RPMI8226 (cell line): ENCODE results near the gene DTNA.

ENCODE experiments used
- DNase-seq: peaks from one replicate; pipeline ENCODE4 v3.0.0-alpha.2; 2015

The DTNA gene

DNA sequence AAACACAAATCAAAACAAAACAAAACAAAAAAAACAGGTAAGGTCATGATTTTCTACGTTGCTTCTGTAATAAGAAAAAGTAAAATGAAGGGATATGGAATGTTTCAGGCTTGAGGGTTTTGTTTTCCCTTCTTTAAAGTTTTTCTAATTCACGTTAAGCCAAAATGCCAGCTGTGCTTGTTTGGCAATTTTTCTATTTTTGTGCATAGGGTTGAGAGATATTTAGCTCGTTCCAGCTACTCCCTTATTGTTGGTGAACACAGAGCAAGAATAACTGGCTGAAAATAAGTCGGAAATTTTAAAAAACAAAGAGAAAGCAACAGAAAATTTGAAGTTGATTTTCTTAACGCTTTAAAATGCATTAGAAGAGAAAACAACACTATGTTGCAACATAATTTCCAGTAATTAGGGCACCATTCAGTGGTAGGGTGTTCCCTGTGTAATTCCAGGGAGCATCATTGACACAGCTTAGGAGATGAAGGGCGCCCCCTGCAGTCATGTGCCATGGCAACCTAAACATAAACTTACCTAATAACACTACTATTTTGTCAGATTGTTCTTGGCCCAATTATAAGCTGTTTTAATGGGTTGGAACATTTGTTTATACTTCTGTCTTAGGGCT is 99.5 kb downstream of the DTNA start:
- no peak for DNase-seq

DNA sequence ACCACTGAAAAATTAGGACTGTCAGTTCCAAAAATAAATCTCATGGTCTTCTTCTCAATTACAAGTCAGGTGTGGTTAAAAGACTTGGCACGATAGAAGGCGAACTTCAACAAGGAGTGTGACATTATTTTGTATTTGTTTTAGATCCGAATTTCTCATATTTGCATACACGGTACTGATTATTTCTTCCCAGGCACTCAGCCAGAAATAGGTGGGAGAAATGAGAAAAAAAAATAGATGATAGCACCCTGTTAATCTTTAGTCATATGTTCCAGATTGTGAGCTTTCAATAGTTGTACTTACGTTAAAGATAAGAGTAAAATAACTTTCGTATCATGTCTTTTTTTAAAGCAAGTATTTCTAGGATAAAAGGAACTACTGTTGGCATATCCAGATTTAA is 106.1 kb downstream of the DTNA start:
- no peak for DNase-seq

DNA sequence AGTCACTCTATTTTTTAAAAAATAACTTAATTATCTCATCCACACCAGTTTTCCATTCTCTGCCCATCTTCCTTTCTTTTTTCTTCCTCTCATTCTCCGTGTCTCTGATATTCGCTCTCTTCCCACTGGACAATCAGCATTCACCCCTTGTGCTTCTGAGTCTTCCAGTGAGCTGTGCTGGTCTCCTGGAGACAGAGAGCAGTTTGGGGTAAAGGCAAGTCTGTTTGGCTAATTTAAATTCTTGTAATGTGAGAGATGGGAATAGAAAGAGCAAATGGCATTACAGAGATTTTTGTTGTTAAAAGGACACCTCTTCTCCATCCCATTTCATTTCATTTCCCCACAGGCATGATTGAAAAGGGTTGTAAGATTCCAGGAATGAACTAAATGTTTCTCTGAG is 107.5 kb downstream of the DTNA start:
- no peak for DNase-seq

DNA sequence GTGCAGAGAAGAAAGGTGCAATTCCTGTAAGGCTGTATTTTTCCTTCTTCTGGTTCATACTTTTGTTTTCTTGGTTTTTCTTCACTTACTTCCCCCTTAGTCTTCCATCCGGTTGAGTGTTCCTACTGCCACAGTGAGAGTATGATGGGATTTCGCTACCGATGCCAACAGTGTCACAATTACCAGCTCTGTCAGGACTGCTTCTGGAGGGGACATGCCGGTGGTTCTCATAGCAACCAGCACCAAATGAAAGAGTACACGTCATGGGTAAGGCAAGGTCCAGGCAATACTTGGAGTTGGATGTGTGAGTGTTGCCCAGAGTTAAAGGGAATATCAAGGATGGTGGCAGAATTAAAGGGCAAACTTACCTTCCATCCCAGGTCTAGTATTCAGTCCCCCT is 108.0 kb downstream of the DTNA start:
- no peak for DNase-seq

DNA sequence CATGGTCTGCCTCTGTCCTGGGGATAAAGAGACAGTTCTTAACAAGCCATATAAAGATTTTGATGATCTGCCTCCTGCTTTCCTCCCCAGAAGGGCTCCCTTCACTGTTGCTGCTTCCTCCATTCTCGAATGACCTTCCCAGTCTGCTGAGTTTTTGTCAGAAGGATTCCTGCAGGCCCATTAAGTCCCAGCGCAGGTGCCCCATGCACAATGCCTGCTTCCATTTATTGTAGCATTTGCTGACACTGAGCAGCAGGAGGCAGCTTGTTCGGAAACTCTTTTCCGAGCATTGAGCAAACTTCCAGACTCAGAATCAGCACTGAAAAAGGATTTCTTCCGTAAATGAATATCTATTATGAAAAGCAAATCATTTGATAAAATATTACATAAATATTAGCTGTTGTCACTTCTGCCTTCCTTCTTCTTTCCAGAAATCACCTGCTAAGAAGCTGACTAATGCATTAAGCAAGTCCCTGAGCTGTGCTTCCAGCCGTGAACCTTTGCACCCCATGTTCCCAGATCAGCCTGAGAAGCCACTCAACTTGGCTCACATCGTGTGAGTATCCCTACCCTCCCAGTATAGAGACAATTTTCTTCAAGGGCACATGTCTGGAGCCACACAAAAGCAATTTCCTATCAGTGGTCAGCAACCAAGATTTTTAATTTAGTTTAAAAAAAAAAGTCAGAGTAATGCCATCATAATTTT is 110.4 kb downstream of the DTNA start:
- no peak for DNase-seq

DNA sequence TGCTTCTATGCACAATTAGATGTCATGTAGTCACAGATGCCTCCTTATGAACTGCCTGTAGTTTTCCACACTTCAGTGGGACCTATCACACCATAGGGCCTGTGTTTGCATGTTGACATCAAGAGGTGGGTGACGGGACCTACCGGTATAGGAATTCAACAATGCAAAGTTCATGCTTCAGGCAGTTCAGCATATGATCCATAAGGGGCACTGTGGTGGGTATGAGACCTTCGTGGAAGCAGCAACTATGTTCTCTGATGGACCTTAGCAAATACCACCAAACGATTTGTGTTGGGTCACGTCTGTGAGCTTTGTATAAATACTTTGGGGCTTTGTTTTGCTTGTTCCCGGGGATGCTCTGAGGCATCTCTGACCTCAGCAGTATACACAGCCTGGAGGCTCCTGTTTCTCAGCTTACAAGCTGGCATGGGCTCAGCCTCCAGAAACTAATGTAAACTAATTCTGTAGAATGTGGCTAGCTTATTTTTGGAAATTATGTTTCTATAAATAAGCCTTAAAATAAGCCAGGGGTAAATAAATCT is 111.6 kb downstream of the DTNA start:
- DNase-seq = no peak

DNA sequence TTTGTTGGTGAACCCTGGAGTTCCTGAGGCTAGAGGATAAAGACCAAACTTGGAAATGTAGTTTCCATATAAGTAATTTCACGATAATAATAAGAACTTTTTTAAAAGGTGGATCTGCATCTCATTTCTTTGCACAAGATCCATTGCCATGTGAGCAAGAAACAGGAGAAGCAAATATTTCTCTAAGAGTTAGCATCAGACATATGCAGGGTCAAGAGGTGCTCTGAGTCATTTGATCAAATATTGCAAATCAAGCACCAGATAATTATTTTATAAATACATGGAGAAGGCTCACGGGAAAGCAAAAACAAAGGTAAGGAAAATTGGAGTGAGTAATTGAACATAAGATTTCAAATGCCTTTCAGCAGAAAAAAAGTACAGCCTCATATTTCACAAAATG is 118.0 kb downstream of the DTNA start:
- DNase-seq = no peak

DNA sequence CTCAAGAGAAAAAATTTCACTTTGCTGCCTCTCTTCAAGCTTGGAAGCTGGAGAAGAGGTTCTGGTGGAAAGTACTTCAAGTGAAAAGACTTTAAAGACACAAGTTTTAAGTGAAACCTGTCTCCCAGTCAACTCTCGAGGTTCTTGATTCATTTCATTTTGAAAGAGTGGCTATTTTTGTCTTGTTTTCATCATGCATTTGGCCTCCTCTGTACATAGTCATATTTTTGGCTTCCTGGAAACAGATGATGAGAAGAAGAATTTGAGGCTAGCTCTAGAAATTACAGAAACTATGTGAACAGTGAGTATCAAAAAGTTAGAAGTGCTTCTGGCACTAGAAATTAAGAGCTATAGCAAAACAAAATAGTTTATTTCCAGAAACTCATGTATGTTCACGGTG is 124.8 kb downstream of the DTNA start:
- no peak for DNase-seq

DNA sequence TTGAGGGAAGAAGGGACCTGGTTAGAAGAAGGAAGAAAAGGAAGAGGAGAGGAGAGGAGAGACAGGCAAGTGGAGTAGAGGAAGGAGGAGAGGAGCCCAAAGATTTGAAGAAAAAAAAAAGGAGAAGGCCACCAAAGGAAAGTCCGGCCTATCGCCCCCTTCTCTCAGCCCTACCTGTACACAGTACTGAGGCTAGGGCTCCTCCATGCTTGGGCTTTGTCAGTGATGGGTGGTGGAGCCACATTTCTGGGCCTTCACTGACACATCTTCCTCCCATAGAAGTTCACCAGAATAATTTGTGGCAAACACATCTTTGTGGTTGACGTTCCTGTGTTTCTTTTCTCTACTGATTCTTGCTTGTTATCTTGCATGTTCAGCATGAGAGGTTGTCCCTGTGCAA is 125.4 kb downstream of the DTNA start:
- no peak for DNase-seq

DNA sequence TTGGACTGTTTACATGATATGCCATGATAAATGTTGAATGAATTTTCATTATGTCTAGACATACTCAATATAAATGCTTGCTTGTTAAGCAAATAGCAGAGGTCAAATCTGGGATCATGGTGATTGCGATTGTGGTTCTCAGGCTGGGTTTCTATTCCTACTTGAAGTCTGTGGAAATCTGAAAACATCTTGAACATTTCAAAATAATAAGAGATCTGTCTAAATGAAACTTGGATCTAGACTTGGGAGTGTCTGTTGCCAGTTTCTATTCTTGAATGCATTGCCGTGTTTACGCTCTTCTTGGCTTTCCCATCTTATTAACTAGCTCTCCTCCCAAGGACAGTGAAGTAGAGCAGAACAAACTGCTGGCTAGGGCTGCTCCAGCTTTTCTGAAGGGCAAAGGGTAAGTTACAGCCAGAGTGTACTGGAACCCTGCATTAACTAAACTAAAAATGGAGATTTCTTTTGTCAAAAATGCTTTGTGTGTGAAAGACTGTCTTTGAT is 127.7 kb downstream of the DTNA start:
- DNase-seq = no peak

DNA sequence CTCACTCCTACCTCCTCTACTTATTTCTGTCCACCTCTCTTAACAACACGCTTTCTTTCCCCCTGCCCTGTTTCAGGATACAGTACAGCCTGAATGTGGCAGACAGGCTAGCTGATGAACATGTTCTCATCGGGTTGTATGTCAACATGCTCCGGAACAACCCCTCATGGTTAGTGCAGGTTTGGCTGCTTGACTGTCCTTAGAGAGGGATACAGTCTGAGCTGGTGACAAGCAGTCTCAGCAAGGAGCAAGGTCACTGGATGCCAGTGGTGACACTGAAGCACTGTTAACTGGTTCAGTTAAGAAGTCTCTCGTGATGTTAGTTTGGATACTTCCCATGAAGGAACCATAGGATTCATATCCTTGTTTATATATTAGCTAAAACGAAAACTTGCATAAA is 128.6 kb downstream of the DTNA start:
- DNase-seq = no peak

DNA sequence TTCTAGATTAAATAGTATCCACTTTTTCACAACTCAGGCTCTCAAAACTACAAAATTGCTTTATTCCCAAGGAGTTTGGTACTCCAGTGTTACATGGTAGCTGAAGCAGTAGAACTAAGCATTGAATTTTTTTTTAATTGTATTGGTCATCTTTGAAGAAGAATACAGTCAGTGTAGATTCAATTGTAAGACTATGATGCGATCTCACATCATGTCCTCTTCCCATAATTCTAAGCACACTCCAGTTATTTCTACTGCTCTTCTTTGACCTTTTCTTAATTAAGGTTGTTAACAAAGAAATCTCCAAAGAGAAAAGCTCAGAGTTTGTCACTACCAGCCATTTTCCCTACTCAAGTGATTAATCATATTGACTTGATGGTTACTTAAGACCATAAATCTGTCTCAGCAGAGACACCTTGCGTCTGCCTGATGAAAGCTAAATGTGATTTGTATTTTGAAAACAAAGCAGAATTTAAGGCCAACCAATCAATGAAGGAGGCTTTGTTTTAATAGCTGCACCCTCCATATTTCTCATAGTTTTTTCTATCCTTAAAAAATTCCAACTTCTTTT is 130.2 kb downstream of the DTNA start:
- no peak for DNase-seq

DNA sequence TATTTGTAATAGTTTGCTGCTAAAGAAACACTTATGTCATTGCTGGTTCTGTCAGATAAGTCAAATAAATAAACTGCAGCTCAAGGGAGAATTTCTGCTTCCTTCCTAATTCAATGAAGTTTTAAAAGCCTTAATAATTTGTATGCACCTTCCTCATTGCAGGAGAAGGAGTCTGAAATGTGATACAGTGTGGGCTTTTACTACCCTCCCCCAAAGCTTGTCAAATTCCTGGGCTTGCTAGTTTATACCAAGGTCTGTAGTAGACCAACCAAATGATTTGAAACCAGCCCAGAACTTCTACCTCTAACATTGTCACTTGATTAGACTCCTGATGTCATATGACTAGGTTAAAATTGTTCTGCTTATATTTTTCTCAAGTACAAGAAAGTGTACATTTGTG is 131.8 kb downstream of the DTNA start:
- no peak for DNase-seq

DNA sequence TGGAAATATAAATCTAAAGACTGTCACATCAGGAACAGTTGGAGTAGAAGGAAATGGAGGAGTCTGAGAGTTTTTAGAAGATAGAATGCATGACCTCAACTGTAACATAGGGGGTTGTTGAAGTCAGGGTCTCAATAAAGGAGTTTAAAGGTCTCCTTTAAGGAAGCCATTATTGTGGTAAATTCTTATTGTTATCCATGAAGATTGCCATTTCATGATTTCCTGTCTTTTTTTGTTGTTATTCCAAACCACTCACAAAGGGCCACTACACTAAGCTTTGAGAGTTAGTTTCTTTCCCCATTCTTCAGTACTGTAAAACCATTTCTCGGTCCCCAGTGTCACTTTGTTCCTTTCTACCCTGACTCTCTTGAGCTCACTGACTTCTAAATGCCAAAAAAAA is 134.0 kb downstream of the DTNA start:
- DNase-seq = no peak

DNA sequence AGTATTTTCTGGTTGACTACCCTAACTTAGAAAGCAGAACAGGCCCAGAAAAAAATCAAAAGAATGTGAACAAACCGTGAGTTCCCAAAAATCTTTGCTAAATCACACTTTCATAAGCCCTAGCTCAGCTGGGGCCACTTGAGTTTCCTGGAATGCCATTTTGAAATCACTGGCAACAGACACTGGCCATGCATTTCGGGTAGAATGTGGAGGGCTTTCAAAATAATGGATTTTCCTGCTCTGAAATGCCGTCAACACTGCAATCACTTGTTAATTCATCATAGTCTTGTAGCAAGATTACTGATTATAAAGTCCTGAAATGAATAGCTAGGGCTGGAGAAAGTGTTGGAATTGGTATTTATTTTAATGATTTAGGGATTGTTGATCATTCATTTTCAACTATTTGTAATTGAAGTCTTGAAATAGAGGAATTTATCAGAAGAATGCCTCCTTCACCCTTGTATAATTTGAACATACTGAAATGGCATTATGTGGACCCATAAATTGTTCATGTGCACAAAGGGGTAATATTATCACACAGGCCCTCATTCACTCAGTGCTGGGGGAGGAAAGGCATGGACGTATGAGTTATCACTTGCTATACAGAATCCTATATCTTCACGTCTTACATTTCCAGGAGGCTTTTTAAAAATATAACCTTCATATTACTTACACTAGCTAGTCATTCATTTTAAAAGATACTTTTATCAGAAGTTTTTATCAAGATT is 134.8 kb downstream of the DTNA start:
- DNase-seq = no peak

DNA sequence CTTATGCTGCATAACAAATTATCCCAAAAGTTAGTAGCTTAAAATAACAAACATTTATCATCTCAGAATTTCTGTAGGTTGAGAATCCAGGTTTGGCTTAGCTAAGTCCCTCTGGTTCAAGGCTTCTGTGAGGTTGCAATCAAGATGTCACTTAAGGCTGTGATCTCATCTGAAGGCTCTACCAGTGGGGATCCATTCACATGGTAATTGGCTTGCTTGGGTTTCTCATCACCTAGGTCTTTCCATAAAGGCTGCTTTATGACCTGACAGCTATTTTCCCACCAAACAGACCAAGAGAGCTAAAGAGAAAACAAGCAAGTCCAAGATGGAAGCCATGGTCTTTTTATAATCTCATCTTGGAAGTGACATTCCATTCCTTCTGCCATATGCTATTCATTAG is 137.3 kb downstream of the DTNA start:
- DNase-seq = no peak

DNA sequence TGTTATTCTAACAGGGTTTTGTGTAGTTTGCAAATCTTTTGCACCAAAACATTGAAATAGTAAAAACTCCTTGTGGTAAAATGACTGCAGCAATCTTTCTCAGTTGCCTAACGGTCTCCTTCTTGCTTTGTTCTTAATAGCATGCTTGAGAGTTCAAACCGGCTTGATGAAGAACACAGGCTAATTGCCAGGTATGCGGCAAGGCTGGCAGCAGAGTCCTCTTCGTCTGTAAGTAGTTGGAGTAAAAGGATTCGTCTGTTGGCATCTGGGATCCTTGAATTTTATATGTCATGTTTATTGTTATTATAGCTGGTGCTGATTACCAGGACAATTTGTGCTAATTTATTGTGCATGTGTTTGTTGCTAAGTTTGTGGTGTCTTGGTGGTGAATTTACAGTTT is 138.1 kb downstream of the DTNA start:
- no peak for DNase-seq

DNA sequence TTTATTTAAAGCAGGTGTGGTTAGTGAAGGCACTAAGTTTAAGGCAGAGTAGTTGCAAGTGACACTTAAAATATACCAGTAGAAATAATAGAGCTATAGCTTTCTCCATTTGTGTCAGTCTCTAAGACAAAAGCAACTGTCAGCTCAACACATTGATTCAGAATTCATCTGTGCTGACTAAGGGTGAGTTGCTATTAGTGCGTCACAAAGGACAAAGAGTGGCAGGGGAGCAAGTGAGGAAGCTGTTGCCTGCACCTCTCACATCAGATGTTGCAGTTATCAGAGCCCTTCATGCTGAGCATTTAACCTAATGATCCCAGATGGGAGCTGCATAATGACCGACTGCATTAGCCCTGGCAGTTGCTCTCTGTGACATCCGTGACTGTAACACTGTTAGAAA is 138.6 kb downstream of the DTNA start:
- DNase-seq = no peak

DNA sequence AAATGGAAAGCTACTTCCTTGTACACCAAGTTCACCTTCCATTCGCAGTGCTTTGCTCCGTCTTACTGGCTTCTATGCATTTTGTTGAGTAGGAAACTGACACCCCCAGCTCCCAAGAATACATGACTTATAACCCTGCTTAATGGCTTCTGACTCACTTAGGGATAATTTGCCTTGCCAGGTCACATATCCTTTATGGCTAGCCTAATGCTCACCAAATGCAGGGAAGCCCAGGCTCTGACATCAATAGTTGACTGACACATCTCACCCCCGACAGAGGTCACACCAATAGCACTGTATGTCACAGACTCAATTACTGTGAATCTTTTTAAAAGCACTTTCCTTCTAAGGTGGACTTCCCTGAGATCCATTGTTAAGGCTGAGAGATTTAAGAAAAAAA is 147.2 kb downstream of the DTNA start:
- DNase-seq = no peak

DNA sequence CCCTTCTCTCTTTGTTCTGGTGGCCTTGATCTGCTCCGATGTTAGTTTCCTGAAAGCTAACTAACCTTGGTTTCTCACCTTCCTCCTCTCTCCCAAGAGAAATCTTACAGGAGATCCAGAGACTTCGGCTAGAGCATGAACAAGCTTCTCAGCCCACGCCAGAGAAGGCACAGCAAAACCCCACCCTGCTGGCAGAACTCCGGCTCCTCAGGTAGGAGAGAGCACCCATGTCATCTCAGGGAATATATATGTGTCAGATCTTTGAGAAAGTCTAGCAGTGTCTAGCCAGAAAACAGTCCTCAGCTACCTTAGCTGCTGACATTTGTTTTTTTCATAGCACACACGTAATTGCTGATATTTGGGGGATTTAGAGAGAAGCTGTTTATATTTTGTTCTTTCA is 148.1 kb downstream of the DTNA start:
- no peak for DNase-seq

DNA sequence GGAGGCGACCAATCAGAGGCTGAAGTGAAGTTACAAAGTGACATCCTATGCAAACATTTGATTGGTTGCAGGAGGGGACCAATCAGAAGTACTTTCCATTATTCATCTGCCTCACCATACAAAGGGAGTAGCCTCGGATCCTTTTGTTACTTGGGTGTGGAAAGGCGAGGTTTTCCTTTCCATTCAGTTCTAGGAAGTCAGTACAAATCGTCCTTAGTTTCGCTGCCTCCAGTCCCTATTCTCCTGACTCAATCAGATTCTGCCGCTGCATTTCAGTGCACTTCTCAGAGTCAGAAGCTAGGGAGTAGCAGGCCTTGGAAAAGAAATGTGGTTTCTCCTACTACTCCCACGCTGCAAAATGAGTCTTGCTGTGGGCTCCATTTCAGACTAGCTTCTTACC is 149.4 kb downstream of the DTNA start:
- no peak for DNase-seq

DNA sequence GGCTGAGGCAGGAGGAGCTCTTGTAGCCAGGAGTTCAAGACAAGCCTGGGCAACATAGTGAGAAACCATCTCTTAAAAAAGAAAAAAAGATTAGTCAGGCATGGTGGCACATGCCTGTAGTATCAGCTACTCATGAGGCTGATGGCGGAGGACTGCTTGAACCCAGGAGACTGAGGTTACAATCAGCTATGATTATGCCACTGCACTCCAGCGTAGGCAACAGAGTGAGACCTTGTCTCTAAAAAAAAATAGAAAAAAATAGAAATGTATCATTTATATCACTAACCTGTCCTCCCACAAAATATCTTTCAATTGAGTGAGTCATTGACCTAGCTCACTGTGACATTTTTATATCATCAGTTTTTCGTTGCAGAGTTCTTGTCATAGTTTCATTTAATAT is 152.5 kb downstream of the DTNA start:
- DNase-seq = no peak

DNA sequence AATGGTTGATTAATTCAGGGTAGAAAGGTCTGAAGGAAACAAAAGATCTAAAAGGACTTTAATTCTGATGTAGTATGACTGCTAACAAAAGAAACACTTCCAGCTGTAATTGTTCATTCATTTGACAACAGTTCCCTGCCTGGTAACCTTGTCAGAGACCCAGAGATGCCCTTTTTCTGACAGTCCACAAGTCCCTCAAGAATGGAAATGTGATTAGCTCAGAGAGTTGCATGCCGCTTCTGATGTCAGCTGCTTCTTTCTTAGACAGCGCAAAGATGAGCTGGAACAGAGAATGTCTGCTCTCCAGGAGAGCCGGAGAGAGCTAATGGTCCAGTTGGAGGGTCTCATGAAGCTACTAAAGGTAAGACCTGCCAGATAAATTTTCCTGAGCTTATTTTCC is 153.6 kb downstream of the DTNA start:
- no peak for DNase-seq
